GM10847 (cell line): ENCODE measurements around the gene ARMC8.

Experiments used
- POLR2A ChIP-seq: IDR thresholded peaks from 2 replicates; pipeline ENCODE4 v1.6.1; 2011; ENCODE audit not compliant: insufficient read length; ENCODE audit errors: extremely low read depth

Gene ARMC8

DNA sequence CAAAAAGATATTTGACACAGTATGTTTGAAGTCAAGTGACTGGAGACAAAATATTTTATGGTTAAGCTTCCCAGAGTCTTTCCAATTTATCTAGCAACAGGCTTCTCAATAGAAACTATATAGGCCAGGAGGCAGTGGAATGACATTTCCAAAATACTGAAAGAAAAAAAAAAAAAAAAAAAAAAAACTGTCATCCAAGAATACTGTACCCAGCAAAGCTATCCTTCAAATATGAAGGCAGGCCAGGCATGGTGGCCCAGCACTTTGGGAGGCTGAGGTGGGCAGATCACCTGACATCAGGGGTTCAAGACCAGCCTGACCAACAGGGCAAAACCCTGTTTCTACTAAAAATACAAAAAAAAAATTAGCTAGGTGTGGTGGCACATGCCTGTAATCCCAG lies 121.7 kb downstream of the ARMC8 start:
- no peak for TF ChIP-seq POLR2A

DNA sequence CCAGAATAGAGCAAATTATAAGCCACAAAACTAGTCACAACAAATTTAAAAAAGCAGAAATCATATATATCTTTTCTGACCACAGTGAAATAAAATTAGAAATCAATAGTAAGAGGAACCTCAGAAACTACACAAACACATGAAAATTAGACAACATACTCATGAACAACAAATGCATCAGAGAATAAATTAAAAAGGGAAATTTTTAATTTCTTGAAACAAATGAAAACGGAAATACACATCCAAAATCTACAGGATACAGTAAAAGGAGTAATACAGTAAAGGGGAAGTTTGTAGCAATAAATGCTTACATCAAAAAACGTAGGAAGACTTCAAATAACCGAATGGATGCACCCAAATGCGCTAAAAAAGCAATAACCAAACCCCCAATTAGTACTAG lies 123.4 kb downstream of the ARMC8 start:
- no peak for TF ChIP-seq POLR2A

DNA sequence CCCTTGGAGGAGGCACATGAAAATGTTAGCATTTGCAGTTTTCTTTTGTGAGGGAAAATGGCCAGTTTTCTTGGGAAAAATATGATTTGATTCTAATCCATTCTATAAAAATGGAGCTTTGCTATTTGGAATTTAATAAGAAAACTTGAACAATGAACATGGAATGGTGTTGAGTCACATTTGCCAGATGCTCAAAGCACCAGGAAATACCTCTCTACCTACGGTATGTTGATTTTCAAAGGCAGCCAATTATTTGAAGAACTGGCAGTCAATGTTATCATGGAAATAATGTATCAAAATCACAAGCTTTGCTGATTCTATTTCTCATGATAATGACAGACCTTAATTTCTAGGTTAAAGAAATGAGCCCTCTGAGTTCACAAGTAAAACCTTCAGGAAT lies 127.7 kb downstream of the ARMC8 start:
- TF ChIP-seq POLR2A: no peak

DNA sequence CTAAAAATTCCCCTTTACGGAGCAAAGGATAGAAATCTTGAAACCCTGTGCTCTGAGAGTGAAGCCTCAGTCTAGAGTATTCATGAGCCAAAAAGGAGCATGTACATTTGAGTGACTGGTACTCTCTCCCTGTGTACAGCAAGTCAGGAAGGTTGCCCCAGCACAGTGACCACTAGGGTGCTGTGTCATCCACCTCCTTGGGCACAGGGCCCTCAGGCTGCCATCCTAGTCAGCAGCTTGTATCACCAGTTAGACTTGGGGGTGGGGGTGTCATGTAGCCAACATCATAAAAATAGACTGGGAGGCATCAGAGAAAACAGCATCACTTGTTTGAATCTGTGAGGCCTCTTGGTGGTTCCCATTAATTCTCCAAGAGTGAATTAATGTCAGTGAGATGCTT lies 130.6 kb downstream of the ARMC8 start:
- TF ChIP-seq POLR2A: no peak

DNA sequence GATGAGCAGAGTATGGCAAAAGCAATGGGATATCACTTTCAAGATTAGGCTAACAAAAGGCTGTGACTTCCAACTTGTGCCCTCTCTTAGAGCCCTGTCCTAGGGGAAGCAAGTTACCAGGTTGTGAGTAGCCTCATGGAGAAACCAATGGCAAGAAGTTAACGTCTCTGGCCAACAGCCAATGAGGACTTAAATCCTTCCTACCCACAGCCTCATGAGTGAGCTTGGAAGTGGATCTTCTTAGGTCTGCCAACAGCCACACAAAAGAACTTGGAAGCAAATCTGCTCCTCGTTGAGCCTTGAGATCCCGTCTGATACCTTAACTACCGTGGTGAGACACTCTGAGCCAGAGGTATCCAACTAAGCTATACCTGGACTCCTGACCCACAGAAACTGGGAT lies 136.9 kb downstream of the ARMC8 start:
- TF ChIP-seq POLR2A: no peak

DNA sequence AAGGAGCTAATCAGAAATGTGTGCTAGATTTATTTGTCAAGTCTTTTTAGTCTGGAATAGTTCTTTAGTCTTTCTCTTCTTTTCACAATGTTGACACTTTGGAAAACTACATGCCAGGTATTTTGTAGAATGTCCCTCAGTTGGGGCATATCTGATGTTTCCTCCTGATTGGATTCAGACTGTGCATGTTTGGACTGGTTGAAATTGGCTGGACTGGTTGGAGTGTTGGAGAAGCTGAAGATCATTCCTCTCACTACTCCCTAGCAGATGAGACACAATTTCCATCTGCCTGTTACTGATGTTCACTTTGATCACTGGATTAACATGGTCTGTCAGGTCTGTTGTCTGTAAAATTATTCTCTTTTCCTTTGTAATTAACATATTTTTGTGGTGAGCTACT lies 138.9 kb downstream of the ARMC8 start:
- no peak for TF ChIP-seq POLR2A

DNA sequence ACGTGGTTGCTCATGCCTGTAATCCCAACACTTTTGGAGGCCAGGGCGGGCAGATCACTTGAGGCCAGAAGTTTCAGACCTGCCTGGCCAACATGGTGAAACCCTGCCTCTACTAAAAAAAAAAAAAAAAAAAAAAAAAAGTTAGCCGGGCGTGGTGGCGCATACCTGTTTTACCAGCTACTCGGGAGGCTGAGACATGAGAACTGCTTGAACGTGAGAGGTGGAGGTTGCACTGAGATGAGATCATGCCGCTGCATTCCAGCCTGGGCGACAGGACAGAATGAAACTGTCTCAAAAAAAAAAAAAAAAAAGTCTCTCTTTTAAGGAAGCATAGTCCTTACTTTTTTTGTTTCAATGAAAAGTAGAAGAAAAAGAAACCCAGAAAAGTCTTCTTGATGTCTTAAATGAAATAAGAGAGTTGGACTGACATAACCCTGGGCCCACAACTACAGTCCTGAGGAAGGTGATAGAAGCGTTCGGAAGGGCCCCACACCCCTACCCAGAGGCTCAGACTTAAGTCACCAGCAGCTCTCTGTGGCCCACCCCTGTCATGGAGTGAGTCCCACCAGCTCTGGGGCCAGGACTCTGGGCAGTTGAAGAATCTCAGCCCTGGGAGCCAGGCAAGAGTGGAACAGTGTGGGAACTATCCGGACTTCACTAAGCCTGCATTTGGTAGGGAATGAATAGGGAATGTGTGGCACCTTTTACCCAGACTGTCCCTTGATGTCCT lies 139.9 kb downstream of the ARMC8 start:
- TF ChIP-seq POLR2A: no peak

DNA sequence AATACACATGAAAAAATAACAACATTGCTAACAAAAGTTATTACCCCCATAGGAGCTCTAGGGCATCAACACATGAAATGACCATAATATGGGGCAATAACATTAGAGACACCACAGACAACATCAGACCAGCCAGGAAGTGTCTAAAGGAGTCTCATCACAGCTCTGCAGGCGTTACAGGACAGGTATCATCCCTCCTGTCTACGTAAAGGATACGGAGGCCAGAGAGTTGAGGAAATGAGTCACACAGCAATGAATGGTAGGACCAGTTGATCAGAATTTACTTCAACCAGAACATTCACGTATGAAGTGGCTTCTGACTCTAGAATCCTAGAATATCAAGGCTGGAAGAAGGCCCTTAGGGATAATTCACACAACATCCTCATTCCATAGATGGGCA lies 140.7 kb downstream of the ARMC8 start:
- no peak for TF ChIP-seq POLR2A

DNA sequence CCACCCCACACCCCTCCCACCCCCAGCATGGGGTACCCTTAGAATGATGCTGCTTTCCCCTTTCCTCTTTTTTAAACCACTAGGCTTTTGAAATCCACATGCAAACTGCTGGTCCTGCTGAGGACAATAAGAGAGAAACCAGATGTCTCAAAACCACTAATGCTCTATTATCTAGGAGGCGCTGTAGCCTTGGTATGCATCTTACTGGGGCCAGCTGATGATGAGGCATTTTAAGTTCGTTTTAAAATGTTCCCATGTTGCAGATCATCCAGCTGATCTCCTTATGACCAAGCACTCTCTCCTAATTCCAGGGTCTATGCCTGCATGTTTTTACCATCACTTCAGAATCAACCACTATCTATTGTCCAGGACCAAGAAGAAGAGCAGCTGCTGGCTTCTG lies 141.2 kb downstream of the ARMC8 start:
- no peak for TF ChIP-seq POLR2A

DNA sequence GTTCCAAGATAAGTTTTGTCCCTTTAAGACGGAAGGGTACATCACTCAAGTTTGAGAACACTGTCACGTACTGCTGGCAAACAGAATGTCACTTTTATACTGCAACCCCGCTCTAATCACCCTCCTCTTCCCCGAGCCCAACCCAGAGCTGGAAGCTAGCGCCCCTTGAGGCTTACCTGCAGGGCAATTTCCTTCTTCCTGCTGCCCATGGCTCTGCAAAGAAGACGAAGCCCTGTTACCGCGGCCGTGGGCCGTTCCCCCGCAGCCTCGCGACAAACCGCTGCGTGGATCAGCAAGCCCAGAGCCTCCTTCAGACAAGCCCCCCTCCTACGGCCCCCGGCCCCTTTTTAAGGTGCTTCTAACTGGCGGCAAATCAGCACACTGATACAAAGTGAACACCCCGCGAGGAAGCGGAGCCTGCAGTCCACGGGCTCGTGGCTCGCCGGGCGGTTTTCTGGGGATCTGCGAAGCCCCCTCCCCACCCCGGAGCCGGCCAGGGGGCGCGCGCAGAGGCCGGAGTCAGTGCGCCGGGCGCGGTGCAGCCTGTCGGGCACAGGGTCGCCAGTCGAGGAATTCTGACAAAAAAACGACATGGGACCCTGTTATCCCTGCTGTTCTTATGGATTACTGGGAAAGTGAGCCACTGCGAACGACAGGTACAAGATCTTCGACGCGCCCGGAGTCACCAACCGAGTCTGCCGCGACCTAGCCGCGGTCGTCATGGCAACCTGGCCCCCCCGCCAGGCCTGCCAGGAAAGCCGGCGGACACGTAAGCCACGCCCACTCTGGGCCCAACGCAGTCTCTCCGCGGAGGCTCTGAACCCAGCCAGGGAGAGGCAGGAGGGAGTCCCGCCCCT lies 142.3 kb downstream of the ARMC8 start, which contains the start of gene NME9:
Gene NME9, minus strand, starts transcription at position 725 of the 857 bp plus-strand sequence. Its CDS starts 516 bp downstream, at position 209.
- no peak for TF ChIP-seq POLR2A

DNA sequence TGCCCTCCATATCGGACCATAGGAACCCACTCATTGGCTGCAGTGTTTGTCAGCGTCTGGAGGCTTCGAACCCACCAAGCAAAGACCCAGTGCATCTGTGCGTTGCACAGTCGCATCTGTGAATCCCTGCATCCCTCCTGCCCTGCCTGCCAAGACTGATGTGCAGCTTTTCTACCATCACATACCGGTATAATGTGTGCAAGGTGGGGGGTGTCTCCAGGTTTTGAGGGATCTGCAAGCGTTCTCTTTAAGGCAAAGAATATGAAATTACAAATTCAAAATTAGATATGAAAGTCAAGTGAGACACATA lies 142.8 kb downstream of the ARMC8 start:
- no peak for TF ChIP-seq POLR2A

DNA sequence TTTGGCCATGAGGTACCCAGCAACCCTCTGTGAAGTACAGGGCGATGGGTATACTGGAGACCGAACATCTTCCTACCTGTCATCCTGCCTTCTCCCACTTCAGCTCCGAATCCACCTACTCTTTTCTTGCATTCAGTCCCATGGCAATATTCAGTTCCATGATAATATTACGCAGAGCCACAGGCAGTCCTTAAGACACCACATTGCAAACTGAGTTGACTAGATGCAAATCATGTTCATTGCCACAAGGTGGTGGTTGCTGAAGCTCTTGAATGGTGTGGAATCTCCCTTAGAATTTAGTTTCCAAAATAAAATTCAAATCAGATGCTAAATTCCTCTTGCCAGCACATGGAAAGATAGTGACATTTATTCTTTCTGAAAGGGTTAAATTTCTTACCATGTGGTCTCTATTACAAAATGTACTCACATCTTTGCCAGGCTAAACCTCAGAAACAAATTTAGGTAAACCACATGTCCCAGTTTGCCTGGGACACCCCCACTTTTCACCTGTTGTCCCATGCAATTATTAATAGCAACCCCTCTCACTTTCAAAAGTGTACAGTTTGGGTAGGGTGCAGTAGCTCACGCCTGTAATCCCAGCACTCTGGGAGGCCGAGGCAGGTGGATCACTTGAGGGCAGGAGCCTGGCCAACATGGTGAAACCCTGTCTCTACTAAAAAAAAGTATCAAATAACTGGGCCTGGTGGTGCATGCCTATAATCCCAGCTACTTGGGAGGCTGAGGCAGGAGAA lies 144.2 kb downstream of the ARMC8 start:
- no peak for TF ChIP-seq POLR2A

DNA sequence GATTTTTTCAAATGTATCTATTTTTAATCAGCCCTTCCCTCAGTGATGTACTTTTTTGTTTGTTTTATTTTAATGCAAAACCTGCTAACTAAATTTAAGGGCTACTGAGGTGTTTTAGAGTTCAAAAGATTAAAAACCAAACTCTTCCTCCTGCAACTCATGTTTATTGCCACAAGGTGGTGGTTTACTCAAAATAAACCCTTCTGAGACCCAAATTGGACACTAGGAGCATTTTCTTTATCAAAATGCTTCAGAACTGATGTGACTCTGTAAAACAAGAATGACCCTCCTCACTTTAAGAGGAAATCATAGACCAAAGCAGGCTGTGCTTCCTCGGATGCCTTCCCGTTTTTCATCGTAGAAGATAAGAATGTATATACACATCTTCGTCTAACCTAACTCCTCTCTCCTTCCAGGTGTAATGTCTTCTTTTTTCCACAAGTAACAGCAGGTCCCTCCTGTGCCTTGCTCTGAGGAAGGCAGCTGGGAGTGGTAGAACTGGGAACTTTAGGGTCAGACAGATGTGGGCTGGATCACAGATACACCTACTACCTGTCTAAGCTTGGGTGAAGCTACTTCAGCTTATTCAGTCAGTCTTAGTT lies 145.5 kb downstream of the ARMC8 start:
- TF ChIP-seq POLR2A: no peak

DNA sequence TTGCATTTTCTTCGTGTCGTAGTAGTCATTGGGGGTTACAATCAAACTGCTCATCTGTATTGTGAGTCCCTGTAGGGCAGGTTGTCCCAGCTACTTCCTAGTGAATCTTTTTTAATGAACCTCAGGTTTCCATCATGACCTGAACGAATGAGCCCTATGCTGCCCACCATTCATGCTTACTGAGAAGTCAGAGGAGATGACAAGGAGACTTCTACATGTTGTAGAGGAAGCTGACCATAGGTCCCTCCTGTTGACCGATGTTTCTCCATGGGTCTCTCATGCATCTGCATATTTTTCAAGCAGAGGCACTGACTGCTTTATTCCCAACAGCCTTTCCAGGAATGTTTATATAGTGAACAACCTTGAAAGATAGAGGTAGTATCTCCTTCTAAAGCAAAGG lies 147.5 kb downstream of the ARMC8 start:
- no peak for TF ChIP-seq POLR2A

DNA sequence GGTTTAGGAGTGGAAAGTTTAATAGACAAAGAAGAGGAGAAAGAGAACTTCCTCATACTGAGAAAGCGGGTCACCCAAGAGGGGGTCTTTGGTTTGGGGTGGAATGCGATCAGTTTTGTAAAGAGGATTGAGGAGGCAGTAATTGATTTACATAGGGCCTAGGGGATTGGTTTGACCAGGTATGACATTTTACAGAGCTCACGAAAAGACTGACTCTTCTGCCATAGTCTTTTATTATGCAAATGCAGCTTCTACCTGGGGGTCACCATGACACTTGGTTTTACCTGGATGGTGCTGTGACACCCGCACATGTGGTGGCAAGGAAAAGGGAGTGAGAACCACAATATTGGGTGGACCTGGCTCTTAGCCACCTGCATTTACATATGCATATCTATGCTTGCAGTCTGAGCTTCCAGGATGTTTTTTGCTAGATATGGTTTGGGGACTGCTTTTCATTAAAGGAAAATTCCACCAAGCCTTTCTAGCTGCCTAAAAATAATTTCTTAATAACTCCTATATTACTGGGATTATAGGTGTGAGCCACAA lies 149.4 kb downstream of the ARMC8 start:
- no peak for TF ChIP-seq POLR2A
